SIG-M5 treated with dmso at 0.1 percent for 504 hours (cell line): ENCODE data around the gene MB.
A peak's percentile ranks its signal among the peaks of the same experiment; 100 is the strongest.

Experiments used
- DNase-seq: peaks from one replicate; lab custom pipeline; 2025; ENCODE audit not compliant: unreplicated experiment; lab: John Stamatoyannopoulos, UW

MB gene

GRCh38 chr22:35597692-35598395 lies 19.3 kb downstream of the MB start:
- no peak for DNase-seq

DNA sequence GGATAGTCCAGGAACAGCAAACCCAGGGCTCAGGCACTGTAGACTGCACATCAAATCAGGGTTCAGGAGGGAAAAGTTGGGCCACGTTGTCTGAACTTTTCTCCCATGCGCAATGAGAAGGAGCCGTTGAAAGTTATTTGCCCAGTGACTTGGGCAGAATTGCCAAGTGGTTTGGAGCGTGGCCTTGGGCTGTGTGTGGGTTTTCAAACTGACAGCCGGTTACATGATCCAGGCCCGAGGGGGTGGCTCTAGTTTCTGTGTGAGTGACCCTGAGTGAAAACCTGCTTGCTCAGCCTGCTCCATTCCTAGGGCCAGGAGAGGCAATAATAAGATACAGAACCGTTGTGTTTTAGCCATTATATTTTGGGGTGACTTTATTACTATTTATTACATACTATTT lies 20.3 kb downstream of the MB start:
- DNase-seq, result no peak

GRCh38 chr22:35594686-35595085 lies 22.4 kb downstream of the MB start:
- no peak for DNase-seq

GRCh38 chr22:35593891-35594470 lies 23.1 kb downstream of the MB start:
- no peak for DNase-seq

DNA sequence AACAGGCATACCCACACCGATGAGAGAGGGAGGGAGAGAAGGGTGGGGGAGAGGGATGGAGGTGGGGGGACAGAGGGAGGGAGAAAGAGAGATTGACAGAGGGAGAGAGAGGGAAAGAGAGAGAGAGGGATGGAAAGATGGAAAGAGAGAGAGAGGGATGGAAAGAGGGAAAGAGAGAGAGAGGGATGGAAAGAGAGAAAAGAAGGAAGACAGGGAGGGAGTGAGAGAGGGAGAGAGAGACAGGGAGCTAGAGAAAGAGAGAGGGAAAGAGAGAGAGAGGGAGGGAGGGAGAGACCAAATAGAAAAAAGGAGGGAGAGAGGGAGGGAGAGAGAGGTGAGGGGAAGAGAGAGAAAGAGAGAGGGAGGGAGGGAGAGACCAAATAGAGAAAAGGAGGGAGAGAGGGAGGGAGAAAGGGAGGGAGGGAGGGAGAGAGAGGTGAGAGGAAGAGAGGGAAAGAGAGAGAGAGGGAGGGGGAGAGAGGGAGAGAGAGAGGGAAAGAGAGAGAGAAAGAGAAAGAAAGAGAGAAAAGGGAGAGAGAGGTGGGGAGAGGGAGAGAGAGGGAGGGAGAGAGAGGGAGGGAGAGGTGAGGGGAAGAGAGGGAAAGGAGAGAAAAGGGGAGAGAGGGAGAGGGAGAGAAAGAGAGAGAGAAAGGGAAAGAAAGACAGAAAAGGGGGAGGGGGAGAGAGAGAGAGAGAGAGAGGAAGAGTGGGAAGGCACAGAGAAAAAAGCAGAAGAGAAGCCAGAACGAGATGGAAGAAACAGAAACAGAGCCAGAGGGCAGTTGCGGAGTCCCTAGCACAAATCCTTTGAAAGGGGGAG lies 23.8 kb downstream of the MB start:
- no peak for DNase-seq

- no peak for DNase-seq
Measured at GRCh38 chr22:35592418-35592967, 24.6 kb downstream of the MB start.

DNA sequence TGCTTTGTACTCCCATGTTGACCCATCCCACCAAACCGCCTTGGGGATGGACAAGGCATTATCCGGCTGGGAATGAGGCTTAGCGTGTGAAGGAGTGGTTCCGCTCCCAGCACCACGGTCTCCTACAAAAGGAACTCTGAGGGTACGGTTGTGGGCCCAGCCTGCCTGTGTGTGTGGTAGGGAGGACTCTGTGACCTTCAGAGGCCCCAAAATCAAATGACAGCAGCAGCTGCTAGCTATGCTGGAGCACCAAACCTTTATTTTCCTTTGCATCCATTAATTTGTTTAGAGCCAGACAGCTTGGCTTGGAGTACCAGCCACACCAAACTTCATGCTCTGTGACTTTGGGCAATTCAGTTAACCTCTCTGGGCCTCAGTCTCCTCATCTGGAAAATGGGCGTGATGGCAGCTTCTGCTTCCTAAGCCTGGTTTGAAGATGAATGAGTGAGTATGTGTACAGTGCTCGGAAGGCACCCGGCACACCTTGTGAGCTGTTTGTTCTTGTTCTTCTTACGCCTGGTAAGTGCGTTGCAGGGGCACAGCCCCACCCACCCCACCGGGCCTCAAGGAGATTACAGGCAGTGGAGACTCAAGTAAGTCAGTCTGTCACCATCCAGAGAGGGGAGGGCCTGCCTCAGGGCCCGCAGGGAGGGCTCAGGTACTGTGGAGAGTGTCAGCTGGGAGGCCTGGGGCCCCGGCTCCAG lies 25.3 kb downstream of the MB start:
- DNase-seq, result no peak

GRCh38 chr22:35590634-35591295 lies 26.4 kb downstream of the MB start:
- no peak for DNase-seq

DNA sequence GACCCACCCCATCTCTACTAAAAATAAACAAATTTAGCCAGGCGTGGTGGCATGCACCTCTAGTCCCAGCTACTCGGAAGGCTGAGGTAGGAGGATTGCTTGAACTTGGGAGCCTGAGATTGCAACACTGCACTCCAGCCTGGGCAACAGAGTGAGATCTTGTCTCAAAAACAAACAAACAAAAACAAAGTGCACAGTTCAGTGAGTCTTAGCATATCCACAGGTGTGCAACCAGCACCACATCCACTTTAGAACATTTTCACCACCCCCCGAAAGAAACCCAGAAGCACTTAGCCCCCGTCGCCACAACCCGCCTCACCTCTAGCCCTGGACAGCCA lies 27.4 kb downstream of the MB start:
- DNase-seq, result no peak

DNA sequence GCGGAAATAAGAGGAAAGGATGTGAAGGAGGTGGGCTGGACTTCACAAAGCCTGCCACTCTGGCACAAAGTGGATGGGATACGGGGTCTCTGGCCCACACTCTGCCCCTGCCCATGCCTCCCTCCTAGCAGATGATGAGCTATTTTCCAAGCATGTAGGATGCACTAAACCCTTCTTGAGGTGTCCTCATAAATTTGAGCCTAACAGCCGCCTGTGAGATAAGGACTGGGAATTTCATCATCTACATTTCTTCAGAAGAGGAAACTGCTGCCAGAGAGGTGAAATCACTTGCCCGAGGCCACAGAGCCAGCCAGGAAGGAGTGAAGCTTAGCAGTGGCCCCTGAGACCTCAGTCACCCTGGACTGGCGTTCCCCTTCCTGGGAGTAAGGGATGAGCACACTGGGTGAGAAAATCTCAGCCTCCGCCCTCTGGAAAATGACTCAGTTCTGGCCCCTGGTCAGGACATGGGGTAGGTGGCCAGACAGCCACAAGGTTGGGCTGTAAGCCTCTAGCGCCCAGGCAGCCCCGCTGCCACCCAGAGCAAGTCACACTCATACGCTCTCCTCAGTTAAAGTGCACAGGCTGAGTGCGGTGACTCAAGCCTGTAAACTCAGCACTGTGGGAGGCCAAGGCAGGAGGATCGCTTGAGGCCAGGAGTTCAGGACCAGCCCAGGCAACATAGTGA lies 27.9 kb downstream of the MB start:
- peak; percentile 65 for DNase-seq

DNA sequence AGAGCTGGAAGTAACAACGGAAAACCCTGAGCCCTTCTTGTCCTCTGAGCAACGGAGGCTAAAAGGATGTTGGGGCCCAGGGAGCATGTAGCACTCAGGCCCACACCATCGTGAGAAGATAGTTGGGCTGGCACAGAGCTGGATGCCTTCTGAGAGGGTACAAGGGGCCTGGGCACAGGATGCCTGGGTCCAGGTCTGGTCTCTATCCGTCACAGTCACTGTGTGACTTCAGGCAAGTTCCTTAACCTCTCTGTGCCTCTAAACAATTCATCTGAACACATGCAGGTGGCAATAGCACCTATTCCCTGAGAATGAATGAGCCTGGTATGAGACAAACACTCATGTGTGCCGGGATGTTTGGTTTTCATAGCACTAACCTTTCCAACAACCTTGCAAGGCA lies 29.2 kb downstream of the MB start:
- no peak for DNase-seq

- no peak for DNase-seq
Measured at GRCh38 chr22:35587447-35587870, 29.7 kb downstream of the MB start.

DNA sequence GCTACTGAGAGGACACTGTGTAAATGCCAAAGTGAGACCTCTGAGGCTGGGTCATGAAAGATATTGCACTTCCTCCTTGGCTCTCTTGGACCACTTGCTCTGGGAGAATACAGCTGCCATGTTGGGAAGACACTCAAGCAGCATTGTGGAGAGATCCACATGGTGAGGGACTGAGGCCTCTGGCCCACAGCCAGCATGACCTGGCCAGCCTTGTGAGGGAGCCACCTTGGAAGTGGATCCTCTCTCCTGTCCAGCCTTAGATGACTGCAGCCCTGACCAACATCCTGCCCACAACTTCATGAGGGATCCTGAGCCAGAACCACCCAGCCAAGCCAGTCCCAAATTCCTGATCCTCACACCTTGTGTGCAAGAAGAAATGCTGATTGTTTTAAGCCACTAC lies 30.4 kb downstream of the MB start:
- DNase-seq, result no peak

DNA sequence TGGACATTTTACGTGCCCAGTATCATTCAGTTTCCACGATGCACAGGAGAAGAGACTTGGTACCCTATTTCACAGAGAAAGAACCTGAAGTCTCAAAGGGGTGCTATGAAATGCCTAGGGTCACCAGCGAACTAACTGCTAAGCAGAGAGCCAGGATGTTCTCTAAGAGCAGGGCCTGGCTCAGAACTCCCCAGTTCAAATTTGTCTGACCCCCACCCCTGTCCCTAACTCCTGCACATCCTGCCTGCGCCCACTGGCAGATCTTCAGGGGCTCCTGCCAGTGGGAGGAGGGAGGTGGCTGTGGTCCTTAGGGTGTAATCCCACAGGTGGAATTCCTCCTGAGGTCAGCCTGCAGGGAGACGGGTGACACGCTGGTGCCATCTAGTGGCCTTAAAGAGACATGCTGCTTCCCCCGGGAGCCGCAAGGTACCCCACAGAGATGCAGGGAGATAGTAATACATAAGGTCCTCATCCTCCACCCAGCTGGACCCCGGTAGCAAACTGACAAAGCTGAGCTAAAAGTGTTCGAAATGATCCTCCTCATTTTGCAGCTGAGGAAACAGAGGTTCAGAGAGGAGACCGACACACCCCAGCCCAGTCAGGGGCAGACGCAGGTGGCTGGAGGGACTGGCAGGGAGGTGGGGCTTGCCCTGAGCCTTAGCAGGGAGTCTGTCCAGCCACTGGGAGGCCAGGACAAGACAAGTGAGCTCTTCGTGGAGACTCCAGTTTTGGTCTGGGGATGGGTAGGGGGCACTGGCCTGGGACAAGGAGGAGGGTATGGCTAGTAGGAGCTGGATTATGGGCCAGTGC lies 34.1 kb downstream of the MB start:
- DNase-seq, result peak; percentile 53

GRCh38 chr22:35582218-35582860 lies 34.8 kb downstream of the MB start:
- no peak for DNase-seq

GRCh38 chr22:35581023-35581413 lies 36.1 kb downstream of the MB start:
- no peak for DNase-seq

DNA sequence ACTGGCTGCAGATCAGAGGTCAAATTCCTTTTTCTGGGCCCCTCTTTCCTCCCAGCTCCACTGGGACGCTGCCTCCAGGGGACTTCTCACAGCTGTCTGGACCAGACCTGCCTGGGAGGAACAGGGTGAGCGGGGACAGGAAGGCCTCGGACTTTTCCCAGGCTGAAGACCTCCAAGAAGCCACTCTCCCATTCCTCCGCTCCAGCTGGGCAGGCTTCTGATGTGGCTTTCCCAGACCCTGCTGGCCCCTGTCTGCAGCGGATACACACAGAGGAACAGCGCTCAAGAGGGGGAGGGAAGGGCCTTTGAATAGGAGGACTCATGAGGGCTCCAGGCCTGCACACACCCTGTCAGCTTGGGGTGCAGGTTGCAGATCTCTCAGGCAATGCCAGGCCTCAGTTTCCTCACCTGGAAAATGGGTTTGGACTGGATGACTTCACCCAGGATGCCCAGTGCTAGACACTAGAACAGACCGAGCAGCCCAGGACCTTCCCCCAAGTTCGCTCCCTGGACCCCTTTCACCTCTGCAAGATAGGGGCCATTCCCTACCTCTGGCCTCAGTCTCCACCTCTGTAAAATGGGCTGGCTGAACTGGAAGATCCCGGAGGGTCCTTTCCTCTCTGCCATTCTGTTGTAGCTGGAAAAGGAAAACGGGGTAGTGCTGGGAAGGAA lies 36.6 kb downstream of the MB start:
- DNase-seq, result no peak

DNA sequence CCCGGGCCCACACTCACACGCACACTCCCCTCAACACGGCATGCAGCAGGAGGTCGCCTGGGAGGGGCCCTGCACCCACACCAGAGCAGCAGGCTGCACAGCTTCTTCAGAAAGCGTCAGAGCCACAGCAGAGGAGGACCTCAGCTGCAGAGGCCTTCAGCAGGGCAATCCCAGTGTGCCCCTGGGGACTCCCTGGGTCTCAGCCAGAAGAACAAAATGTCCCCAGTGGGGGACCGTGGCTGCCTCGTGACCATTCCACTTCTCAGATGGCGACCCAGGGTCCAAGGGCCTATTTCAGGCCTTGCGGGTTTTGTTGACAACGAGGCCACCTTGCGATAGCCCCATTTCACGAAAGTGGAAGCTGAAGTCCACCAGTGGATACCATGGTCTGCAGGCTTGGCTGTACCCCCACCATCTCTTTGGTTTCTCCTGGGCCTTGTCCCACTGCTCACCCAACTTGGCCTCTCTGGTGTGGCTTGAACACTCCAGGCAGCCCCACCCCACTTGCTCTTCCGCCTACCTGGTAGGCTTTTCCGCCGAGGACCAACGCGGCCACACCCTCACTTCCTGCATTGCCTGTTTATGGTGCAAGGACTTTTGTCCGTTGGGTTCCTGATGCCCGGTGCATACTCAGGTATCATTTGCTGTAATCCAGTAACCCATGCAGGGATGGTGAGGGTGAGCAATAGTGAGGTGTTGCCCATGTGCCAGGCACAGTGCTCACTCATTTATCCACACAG lies 38.1 kb downstream of the MB start:
- no peak for DNase-seq
